GM12878 (cell line): ENCODE measurements around the gene LRRC47. TPM values are rescaled to one million over a fixed set of nuclear protein-coding genes. Genes with fewer than 3 reads are reported as not detected.

Source experiments
- ATAC-seq: fragments of 200-7000 bp; cut with Tn5 transposase; 3 replicates; pipeline ENCODE4 v1.9.1; 2020; ENCODE audit warnings: mild to moderate bottlenecking, moderate library complexity
- BruUV-seq: library from RNA; stranded (reverse); fragments of 400-500 nt; replicated peaks from 2 replicates; lab custom pipeline; 2021; lab: Mats Ljungman, UMichigan
- CTCF ChIA-PET: fragments of 300-600 bp; sonication (Branson Sonifier 250); formaldehyde crosslinking; extraction: SDS; loops from one replicate; lab custom pipeline; 2021; ENCODE audit warnings: inconsistent platforms; lab: Yijun Ruan, JAX
- POLR2A ChIA-PET: fragments of 350-600 bp; formaldehyde crosslinking; extraction: SDS; loops from one replicate; lab custom pipeline; 2021; ENCODE audit warnings: inconsistent platforms; lab: Charles Lee
- RAD21 ChIA-PET: fragments of 300-600 bp; sonication (Branson Sonifier 250); formaldehyde crosslinking; loops from one replicate; lab custom pipeline; 2023; ENCODE audit warnings: antibody characterized with exemption; ENCODE audit not compliant: unreplicated experiment; lab: Charles Lee
- SMC1A ChIA-PET: fragments of 300-600 bp; sonication (Branson Sonifier 250); formaldehyde crosslinking; loops from one replicate; lab custom pipeline; 2023; ENCODE audit not compliant: unreplicated experiment, uncharacterized antibody; lab: Charles Lee
- DNase-seq: peaks from one replicate; pipeline ENCODE4 v3.0.0-alpha.2; 2011; ENCODE audit warnings: low read depth, low spot score
- FAIRE-seq: peaks from 3 replicates; lab custom pipeline; 2011; peaks lifted over from hg19 to GRCh38; lab: Jason Lieb, UNC
- H2AFZ ChIP-seq: 2 replicates; pipeline ENCODE4 v1.6.0; 2011; ENCODE audit warnings: low read depth, low read length, control low read depth; ENCODE audit not compliant: control insufficient read depth
- H3K27ac ChIP-seq: 2 replicates; pipeline ENCODE4 v1.5.1; 2011; ENCODE audit warnings: control low read depth; ENCODE audit not compliant: control insufficient read depth, insufficient read depth
- H3K27me3 ChIP-seq, 2 experiments: replicated peaks in 1 of 2; 2 replicates each; pipeline versions ENCODE4 v1.6.0 to v1.6.1; 2011; ENCODE audit warnings: low read length in 1 of 2; ENCODE audit not compliant: control insufficient read depth in 2 of 2, insufficient read depth in 2 of 2
- H3K36me3 ChIP-seq, 2 experiments: 2 replicates each; pipeline ENCODE4 v1.5.1; 2011; ENCODE audit warnings: low read length in 1 of 2; ENCODE audit not compliant: control insufficient read depth in 2 of 2, insufficient read depth in 2 of 2
- H3K4me1 ChIP-seq: 2 replicates; pipeline ENCODE4 v1.6.1; 2011; ENCODE audit warnings: mild to moderate bottlenecking, low read length, moderate library complexity, mixed read lengths; ENCODE audit not compliant: control insufficient read depth, insufficient read depth
- H3K4me2 ChIP-seq: 2 replicates; pipeline ENCODE4 v1.6.0; 2011; ENCODE audit warnings: control low read depth; ENCODE audit not compliant: control insufficient read depth, insufficient read depth
- H3K4me3 ChIP-seq: fragments of 200-600 bp; sonication (generic); 2 replicates; pipeline ENCODE4 v1.5.1; 2016
- H3K79me2 ChIP-seq: 2 replicates; pipeline ENCODE4 v1.6.0; 2011; ENCODE audit warnings: low read length; ENCODE audit not compliant: control insufficient read depth, insufficient read depth
- H3K9ac ChIP-seq: 2 replicates; pipeline ENCODE4 v1.8.0; 2011; ENCODE audit warnings: low read length, control low read depth, mixed read lengths; ENCODE audit not compliant: control insufficient read depth, insufficient read depth
- H3K9me3 ChIP-seq: replicated peaks from 3 replicates; pipeline ENCODE4 v1.5.1; 2011; ENCODE audit warnings: mild to moderate bottlenecking, low read length; ENCODE audit not compliant: control insufficient read depth, insufficient read depth
- H4K20me1 ChIP-seq: 2 replicates; pipeline ENCODE4 v1.6.0; 2011; ENCODE audit not compliant: control insufficient read depth, insufficient read depth
- BRCA1 ChIP-seq: IDR thresholded peaks from 2 replicates; pipeline ENCODE4 v1.6.1; 2011; ENCODE audit warnings: low read depth, low read length, improper control_type of control experiment
- CREM ChIP-seq: IDR thresholded peaks from 2 replicates; pipeline ENCODE4 v1.6.1; 2014; ENCODE audit warnings: antibody characterized with exemption, low read depth
- EGR1 ChIP-seq, 2 experiments: IDR thresholded peaks; 1 replicate in 1 of 2; 2 replicates in 1 of 2; pipeline ENCODE4 v1.6.1; 2011 to 2012; ENCODE audit warnings: low read depth in 2 of 2, low read length in 2 of 2, borderline replicate concordance in 1 of 2, mild to moderate bottlenecking in 1 of 2, moderate library complexity in 1 of 2
- EZH2 ChIP-seq: IDR thresholded peaks from 2 replicates; pipeline ENCODE4 v1.6.1; 2012; ENCODE audit warnings: low read depth, mild to moderate bottlenecking, control low read depth, inconsistent platforms, low read length, borderline replicate concordance; ENCODE audit not compliant: control insufficient read depth
- MYC ChIP-seq: IDR thresholded peaks from 2 replicates; pipeline ENCODE4 v1.6.1; 2011; ENCODE audit warnings: mild to moderate bottlenecking, low read length, moderate library complexity, inconsistent platforms; ENCODE audit not compliant: insufficient read depth, insufficient replicate concordance, insufficient read length, severe bottlenecking
- NBN ChIP-seq: fragments of 450-650 bp; IDR thresholded peaks from 2 replicates; pipeline ENCODE4 v1.6.1; 2016
- NFXL1 ChIP-seq: fragments of 450-650 bp; IDR thresholded peaks from 2 replicates; pipeline ENCODE4 v1.6.1; 2017; ENCODE audit warnings: antibody characterized with exemption, mild to moderate bottlenecking, borderline replicate concordance
- NR2C2 ChIP-seq: IDR thresholded peaks from 2 replicates; pipeline ENCODE4 v1.6.1; 2011; ENCODE audit warnings: borderline replicate concordance, low read depth; ENCODE audit not compliant: control insufficient read depth, insufficient read length
- NR2F1 ChIP-seq: fragments of 450-650 bp; conservative IDR thresholded peaks from 2 replicates; pipeline ENCODE4 v1.6.1; 2017; ENCODE audit warnings: mild to moderate bottlenecking
- TCF7 ChIP-seq: IDR thresholded peaks from 2 replicates; pipeline ENCODE4 v1.6.1; 2014; ENCODE audit warnings: antibody characterized with exemption, borderline replicate concordance
- YBX1 ChIP-seq: fragments of 450-650 bp; IDR thresholded peaks from 2 replicates; pipeline ENCODE4 v1.6.1; 2016; ENCODE audit warnings: antibody characterized with exemption
- ZNF274 ChIP-seq: IDR thresholded peaks from one replicate; pipeline ENCODE4 v1.8.0; 2011; ENCODE audit not compliant: insufficient read length, insufficient read depth
- ZSCAN29 ChIP-seq: fragments of 450-650 bp; IDR thresholded peaks from 2 replicates; pipeline ENCODE4 v1.6.1; 2017; ENCODE audit warnings: mild to moderate bottlenecking, moderate library complexity
- WGBS: methylation state at CpG from one replicate; pipeline ENCODE4 v1.1.6; 2016; ENCODE audit warnings: low lambda C conversion rate; ENCODE audit not compliant: insufficient replicate concordance, insufficient coverage; ENCODE audit errors: missing lambda C conversion rate; 5-methylcytosine and 5-hydroxymethylcytosine counted together
- in situ Hi-C: fragments of 300-500 bp; cut with MboI; formaldehyde crosslinking; loops from 9 replicates; pipeline ENCODE4 v1.14.3; 2018; ENCODE audit warnings: mixed read lengths
- intact Hi-C: fragments of 100-400 bp; cut with micrococcal nuclease; formaldehyde crosslinking; loops from one replicate; pipeline ENCODE4 v1.14.2; 2022; ENCODE audit not compliant: unreplicated experiment
- polyA plus RNA-seq, 11 experiments: library from polyadenylated mRNA; depleted of rRNA in 4 of 11; unstranded in 6 of 11; stranded (reverse) in 5 of 11; fragments of >200 nt; fragmentation: Nextera tagmentation in 4 of 11; fragmentation: Illumina TruSeq in 1 of 11; extraction: Ambion mirVana in 4 of 11; extraction: Trizol in 1 of 11; gene quantifications; 1 replicate in 1 of 11; 2 replicates in 10 of 11; pipeline versions ENCODE4 v1.2.1 to v1.2.3, GENCODE V29; 2011 to 2016; ENCODE audit warnings: inconsistent platforms in 2 of 11, missing spikeins in 2 of 11, low read depth in 1 of 11
- total RNA-seq, 4 experiments: library from RNA; depleted of rRNA in 3 of 4; stranded (reverse); fragments of >200 nt in 3 of 4; fragmentation: Illumina TruSeq in 1 of 4; extraction: Trizol in 1 of 4; gene quantifications; 2 replicates each; pipeline versions ENCODE4 v1.2.1 to v1.2.3, GENCODE V29; 2013 to 2021
- TF ChIP-seq, protein P1 (sequence below), 3 experiments: IDR thresholded peaks in 2 of 3; conservative IDR thresholded peaks in 1 of 3; 2 replicates each; pipeline ENCODE4 v1.5.1; 2011; ENCODE audit warnings: low read depth in 3 of 3, low read length in 3 of 3, mild to moderate bottlenecking in 3 of 3, control low read depth in 2 of 3, moderate library complexity in 2 of 3, inconsistent platforms in 1 of 3, mixed read lengths in 1 of 3; ENCODE audit not compliant: control insufficient read depth in 2 of 3, insufficient read depth in 1 of 3; ENCODE audit errors: extremely low read depth in 1 of 3
- TF ChIP-seq, protein P2 (sequence below): IDR thresholded peaks from 2 replicates; pipeline ENCODE4 v1.6.1; 2012; ENCODE audit warnings: low read depth, low read length, improper control_type of control experiment
- TF ChIP-seq, protein P3 (sequence below): fragments of 450-650 bp; IDR thresholded peaks from 2 replicates; pipeline ENCODE4 v1.6.1; 2016; ENCODE audit warnings: mild to moderate bottlenecking
- TF ChIP-seq, protein P4 (sequence below): fragments of 450-650 bp; IDR thresholded peaks from 2 replicates; pipeline ENCODE4 v1.6.1; 2014; ENCODE audit warnings: mild to moderate bottlenecking

The LRRC47 gene
- total and polyA plus RNA-seq, 10 of the 15 experiments (the other 5 are each of a cell fraction or from before 2014, with no cell fraction given), result 2.5 to 34.6 (median 18.2) TPM

DNA sequence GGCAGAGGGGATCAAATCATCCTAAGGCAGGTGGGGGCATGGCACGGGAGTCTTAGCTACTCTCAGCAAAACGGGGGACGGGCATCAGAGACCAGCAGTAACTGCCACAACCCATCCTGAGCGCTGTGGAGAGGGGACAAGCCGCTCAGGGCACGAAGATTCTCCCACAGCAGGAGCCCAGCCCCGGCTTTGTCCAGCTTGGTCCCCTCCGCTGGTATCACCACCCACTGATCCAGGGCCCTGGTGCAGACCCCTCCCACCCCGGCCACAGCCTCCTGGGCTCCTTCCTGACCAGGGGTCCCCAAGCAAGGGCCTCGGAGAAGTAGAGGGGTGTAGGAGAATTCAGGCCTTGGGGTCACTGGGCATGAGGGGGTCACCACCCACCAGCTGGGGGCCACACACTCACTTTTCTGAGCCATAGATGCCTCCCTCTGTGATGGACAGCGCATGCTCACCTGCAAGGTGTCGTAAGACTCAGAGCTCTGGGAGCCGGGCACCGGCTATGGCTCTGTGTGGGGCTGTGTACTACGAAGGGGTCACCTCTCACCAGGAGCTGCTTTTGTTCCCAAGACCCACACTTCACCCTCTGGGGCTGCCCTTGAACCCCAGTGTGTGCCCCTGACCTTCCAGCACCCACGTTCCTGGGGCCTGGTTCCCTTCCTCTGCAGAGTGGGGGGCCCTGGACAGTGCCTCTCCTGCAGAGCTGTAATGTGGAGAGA lies 26.1 kb downstream of the LRRC47 start (continued):
- TF ChIP-seq, protein P1, sequence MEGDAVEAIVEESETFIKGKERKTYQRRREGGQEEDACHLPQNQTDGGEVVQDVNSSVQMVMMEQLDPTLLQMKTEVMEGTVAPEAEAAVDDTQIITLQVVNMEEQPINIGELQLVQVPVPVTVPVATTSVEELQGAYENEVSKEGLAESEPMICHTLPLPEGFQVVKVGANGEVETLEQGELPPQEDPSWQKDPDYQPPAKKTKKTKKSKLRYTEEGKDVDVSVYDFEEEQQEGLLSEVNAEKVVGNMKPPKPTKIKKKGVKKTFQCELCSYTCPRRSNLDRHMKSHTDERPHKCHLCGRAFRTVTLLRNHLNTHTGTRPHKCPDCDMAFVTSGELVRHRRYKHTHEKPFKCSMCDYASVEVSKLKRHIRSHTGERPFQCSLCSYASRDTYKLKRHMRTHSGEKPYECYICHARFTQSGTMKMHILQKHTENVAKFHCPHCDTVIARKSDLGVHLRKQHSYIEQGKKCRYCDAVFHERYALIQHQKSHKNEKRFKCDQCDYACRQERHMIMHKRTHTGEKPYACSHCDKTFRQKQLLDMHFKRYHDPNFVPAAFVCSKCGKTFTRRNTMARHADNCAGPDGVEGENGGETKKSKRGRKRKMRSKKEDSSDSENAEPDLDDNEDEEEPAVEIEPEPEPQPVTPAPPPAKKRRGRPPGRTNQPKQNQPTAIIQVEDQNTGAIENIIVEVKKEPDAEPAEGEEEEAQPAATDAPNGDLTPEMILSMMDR (IDR thresholded peaks at IDR 0.05 in 2 of 3, conservative IDR thresholded peaks at IDR 0.05 in 1 of 3; ENCODE audit: control insufficient read depth in 2 of 3, extremely low read depth in 1 of 3, insufficient read depth in 1 of 3, low read depth in 3 of 3, low read length in 3 of 3), result no peak

DNA sequence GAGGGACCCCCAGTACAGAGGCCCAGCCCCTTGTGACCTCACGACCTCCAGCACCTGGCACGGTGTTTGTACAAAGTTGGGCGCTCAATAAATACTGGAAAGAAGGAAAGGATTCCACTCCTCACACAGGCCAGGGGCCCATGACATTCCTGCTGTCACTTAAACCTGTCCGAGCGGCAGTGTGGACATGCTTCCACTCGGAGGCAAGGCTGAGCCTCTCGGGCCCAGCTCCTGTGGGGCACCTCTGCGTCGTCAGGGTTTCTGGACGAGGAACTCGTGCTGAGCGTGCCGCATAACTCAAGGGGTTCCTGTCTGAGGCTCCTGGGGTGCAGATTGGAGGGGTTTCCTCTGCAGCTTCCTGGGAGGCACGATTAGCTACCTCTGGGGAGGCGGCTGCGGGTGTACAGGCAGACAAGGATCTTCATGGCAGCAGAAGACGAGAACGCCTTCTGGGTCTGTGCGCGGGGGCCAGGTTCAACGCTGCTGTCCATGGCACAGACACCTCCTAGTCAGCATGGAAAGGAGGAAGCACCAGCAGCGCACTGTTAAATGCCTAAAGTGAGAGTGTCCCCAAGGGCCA lies 27.4 kb downstream of the LRRC47 start:
- H2AFZ ChIP-seq, result no peak overlapping the region
- H3K27me3 ChIP-seq, result no peaks in the 10 kb centered on the region; a peak in 1 of 4 replicates
- no peak overlapping the region for H3K4me3 ChIP-seq
- no peak for ATAC-seq
- in situ Hi-C loops (no loop called here), intact Hi-C loops (no loop called here)
- H4K20me1 ChIP-seq, result no peaks in the 10 kb centered on the region
- RAD21 ChIA-PET, result no interaction called here
- H3K27ac ChIP-seq, result no peak overlapping the region
- no peaks in the 10 kb centered on the region for H3K79me2 ChIP-seq
- SMC1A ChIA-PET, result no interaction called here
- BruUV-seq, result no TSS peak
- no peak overlapping the region for H3K4me2 ChIP-seq
- H3K4me1 ChIP-seq, result peaks cover 5% of the 10 kb centered on the region; the same call in 1 of the 2 replicates
- no peaks in the 10 kb centered on the region for H3K9me3 ChIP-seq
- POLR2A ChIA-PET, result no interaction called here
- H3K9ac ChIP-seq, result no peak overlapping the region
- no peak for FAIRE-seq
- WGBS, result 74% methylated on average over 19 of the region's 22 CpGs
- H3K36me3 ChIP-seq, result no peaks in the 10 kb centered on the region
- CTCF ChIA-PET, result no interaction called here
- no peak for DNase-seq
- TF ChIP-seq ZSCAN29 (no peak), EZH2 (no peak), NBN (no peak), NR2F1 (no peak), EGR1 (IDR thresholded peaks at IDR 0.05; ENCODE audit: borderline replicate concordance in 1 of 2, low read depth in 2 of 2, low read length in 2 of 2) (no peak), CREM (no peak), BRCA1 (no peak), NR2C2 (no peak), ZNF274 (no peak), TCF7 (no peak), MYC (no peak), NFXL1 (no peak), YBX1 (no peak)
- TF ChIP-seq, protein P2, sequence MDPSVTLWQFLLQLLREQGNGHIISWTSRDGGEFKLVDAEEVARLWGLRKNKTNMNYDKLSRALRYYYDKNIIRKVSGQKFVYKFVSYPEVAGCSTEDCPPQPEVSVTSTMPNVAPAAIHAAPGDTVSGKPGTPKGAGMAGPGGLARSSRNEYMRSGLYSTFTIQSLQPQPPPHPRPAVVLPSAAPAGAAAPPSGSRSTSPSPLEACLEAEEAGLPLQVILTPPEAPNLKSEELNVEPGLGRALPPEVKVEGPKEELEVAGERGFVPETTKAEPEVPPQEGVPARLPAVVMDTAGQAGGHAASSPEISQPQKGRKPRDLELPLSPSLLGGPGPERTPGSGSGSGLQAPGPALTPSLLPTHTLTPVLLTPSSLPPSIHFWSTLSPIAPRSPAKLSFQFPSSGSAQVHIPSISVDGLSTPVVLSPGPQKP, result no peak
- TF ChIP-seq, protein P3, sequence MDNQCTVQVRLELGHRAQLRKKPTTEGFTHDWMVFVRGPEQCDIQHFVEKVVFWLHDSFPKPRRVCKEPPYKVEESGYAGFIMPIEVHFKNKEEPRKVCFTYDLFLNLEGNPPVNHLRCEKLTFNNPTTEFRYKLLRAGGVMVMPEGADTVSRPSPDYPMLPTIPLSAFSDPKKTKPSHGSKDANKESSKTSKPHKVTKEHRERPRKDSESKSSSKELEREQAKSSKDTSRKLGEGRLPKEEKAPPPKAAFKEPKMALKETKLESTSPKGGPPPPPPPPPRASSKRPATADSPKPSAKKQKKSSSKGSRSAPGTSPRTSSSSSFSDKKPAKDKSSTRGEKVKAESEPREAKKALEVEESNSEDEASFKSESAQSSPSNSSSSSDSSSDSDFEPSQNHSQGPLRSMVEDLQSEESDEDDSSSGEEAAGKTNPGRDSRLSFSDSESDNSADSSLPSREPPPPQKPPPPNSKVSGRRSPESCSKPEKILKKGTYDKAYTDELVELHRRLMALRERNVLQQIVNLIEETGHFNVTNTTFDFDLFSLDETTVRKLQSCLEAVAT, result no peak
- TF ChIP-seq, protein P4, sequence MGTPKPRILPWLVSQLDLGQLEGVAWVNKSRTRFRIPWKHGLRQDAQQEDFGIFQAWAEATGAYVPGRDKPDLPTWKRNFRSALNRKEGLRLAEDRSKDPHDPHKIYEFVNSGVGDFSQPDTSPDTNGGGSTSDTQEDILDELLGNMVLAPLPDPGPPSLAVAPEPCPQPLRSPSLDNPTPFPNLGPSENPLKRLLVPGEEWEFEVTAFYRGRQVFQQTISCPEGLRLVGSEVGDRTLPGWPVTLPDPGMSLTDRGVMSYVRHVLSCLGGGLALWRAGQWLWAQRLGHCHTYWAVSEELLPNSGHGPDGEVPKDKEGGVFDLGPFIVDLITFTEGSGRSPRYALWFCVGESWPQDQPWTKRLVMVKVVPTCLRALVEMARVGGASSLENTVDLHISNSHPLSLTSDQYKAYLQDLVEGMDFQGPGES, result no peak
